HG02642 (cell line): Measurements from ENCODE around the gene PPP1R13B.
"Not testable (repeated sequence)": the region's sequence is repeated elsewhere in the genome, so short reads cannot be mapped to it uniquely, and the experiment has no call there.

Experiments
- ATAC-seq: cut with Tn5 transposase; IDR thresholded peaks from one replicate; pipeline ENCODE4 v1.9.1; 2021; ENCODE audit warnings: mild to moderate bottlenecking; ENCODE audit not compliant: unreplicated experiment, poor library complexity

PPP1R13B gene

DNA sequence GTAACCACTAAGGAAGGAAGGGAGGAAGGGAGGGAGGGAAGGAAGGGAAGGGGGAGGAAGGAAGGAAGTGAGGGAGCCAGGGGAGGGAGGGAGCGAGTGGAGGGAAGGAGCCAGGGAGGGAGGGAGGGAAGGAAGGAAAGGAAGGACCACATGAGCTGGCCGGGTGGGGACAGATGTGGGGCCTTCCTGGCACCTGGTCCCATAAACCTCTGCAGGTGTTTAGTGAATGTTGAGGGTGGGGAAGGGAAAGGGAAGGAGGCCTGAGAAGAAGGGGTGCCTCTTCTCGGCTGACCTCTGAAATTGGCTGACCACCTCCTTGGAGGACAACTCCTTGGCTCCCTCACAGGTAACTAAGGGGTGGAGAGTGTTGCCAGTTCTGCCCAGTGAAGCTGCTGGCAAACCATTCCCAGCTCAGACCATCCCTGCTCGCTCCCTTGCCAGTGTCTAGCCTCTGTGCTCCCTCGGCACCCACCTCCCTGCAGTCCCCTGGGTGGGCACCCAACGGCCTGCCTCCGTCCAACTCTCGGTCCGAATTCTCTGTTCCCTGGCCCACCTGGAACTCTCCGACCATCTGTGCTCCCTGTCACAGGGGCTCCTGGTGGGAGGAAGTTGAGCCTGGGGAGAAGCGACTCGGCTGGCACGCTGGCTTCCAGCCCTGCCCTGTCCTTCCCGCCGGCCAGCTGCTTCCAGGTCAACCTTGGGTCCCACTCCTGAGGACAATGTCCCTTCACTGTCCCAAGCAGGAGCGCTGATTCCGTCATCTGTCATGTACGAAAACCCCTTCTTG lies 12.2 kb upstream of the PPP1R13B start:
- no peak for ATAC-seq

- no peak for ATAC-seq
These were observed 10.8 kb upstream of the PPP1R13B start for GRCh38 chr14:103858063-103858781.

- ATAC-seq, result no peak
These were observed 9.9 kb upstream of the PPP1R13B start for GRCh38 chr14:103857256-103857655.

- ATAC-seq, result no peak
These were observed 9.2 kb upstream of the PPP1R13B start for GRCh38 chr14:103856607-103857006.

DNA sequence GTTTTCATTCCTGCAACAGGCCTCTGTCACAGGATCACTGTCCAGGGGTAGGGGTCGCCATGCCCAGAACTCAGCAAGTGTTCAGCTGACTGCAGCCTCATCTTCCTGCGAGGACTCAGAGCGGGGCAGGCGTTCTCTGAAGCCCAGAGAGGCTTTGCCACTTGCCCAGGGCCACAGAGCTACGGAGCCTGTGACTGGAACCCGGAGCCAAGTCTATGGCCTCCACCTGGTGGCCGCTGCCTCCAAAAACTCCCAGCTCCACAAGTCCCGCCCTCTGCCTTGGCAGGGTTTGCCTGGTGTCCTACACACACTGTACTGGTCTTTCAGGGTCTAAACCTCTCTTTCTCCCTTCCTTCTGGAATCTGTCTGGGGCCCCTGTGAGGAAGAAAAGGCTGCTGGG lies 8.7 kb upstream of the PPP1R13B start:
- no peak for ATAC-seq

- no peak for ATAC-seq
These were observed 8.3 kb upstream of the PPP1R13B start for GRCh38 chr14:103855734-103856095.

- no peak for ATAC-seq
These were observed 7.7 kb upstream of the PPP1R13B start for GRCh38 chr14:103854822-103855733.

DNA sequence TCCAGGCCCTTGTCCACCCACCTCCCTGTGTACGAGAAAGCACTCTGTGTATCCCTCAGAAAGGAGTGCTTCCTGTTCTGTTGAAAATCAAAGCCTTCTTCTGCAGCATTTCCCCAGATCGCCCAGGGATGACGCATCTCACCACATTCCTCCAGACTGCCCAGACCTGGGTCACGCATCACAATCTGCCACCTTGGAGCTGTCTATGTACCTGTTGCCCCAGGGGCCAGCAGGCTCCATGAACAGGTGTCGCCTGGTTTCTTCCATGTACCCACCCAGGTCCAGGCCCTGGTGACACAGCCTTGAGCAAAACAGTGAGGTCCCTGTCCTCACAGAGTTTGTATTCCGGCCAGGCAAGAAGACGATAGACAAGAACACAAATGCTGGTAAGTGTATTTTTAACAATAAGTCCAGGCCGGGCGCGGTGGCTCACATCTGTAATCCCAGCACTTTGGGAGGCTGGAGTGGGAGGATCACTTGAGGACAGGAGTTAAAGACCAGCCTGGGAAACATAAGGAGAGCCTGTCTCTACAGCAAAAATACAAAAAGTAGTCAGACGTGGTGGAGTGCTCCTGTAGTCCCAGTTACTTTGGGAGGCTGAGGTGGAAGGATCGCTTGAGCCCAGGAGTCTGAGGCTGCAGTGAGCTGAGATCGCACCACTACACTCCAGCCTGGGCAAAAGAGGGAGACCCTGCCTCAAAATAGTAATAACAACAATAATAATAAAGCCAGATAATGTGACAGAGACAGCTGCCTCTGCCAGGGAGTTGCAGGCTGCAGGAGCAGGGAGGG lies 6.8 kb upstream of the PPP1R13B start:
- no peak for ATAC-seq

DNA sequence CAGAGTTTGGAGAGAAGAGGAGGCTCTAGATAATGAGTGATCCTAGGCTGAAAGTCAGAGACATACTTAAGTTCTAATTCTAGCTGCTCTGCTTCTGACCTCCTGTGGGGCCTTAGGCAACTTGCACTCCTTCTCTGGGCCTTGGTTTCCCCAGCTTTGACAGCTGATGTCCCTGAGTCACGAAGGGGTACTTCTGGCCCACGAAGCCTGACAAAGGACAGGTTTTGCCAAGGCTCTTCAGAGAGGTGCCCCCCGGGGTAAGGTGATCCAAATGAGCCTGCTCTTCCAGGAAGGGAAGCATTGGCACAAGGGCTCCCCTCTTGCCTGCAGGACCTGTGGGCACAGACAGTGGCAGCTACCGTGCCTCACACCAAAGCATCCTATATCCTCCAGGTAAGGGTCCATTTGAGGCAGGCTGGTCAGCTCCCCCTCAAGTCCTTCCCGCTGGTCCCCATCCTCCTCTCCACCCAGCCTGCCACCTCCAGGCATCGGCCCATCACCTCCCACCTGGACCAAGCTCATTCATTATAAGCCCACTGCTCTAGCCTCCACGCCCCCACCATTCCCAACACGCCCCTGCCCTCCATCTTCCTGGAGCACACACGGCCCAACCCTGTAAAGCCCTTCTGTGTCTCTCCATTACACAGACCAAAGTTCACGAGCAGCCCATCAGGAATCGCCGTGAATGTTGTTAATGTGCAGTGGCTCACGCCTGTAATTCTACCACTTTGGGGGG lies 1.9 kb upstream of the PPP1R13B start:
- no peak for ATAC-seq

- ATAC-seq, result no peak
These were observed 1.1 kb upstream of the PPP1R13B start for GRCh38 chr14:103848175-103849077.

GRCh38 chr14:103846543-103847450 lies 578 bp downstream of the PPP1R13B start:
- peak; percentile 30 for ATAC-seq

- ATAC-seq, result no peak
These were observed 1.3 kb downstream of the PPP1R13B start for GRCh38 chr14:103846097-103846496.

- ATAC-seq, result no peak
These were observed 2.0 kb downstream of the PPP1R13B start for GRCh38 chr14:103845327-103845726.

DNA sequence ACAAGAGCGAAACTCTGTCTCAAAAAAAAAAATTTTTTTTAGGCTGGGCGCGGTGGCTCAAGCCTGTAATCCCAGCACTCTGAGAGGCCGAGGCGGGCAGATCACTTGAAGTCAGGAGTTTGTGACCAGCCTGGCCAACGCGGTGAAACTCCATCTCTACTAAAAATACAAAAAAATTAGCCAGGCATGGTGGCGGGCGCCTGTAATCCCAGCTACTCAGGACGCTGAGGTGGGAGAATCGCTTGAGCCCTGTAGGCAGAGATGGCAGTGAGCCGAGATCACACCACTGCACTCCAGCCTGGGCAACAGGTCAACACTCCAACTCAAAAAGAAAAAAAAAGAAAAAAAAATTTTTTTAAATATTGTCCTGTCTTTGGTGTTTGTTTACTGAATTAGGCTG lies 6.1 kb downstream of the PPP1R13B start:
- ATAC-seq, result not testable (repeated sequence)

- no peak for ATAC-seq
These were observed 7.4 kb downstream of the PPP1R13B start for GRCh38 chr14:103840014-103840413.

- ATAC-seq, result no peak
These were observed 7.8 kb downstream of the PPP1R13B start for GRCh38 chr14:103839579-103839978.

DNA sequence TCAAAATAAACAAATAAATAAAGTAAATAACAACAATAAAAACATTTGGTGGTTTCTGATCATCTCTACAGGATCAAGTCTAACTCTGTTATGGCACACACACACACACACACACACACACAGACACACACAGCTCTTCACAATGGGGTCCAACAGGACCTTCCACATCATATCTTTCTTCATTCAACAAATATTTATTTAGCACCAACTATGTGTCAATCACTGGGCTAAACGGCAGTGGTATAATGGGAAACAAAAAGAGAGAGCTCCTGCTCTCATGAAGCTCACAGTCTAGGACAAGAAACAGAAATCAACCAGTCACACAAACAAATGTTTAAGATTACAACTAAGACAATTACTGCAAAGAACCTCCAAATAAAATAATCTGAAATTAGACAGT lies 9.3 kb downstream of the PPP1R13B start:
- no peak for ATAC-seq
